HG03280 (cell line): ENCODE results near the gene ARMC2.
"Not testable (repeated sequence)": the region's sequence is repeated elsewhere in the genome, so short reads cannot be mapped to it uniquely, and the experiment has no call there.

Experiments used
- ATAC-seq: cut with Tn5 transposase; IDR thresholded peaks from one replicate; pipeline ENCODE4 v1.9.1; 2021; ENCODE audit warnings: mild to moderate bottlenecking, moderate library complexity; ENCODE audit not compliant: unreplicated experiment

The ARMC2 gene

GRCh38 chr6:108870357-108870756 lies 22.1 kb downstream of the ARMC2 start:
- ATAC-seq: no peak

GRCh38 chr6:108872141-108872557 lies 23.9 kb downstream of the ARMC2 start:
- ATAC-seq: no peak

- ATAC-seq: no peak
These were observed 24.4 kb downstream of the ARMC2 start for GRCh38 chr6:108872575-108872974.

- no peak for ATAC-seq
These were observed 25.0 kb downstream of the ARMC2 start for GRCh38 chr6:108873251-108873650.

GRCh38 chr6:108873971-108874370 lies 25.7 kb downstream of the ARMC2 start:
- ATAC-seq: no peak

- ATAC-seq: peak; percentile 86
These were observed 26.4 kb downstream of the ARMC2 start for GRCh38 chr6:108874470-108875160.

GRCh38 chr6:108875161-108875555 lies 26.9 kb downstream of the ARMC2 start:
- ATAC-seq: peak; percentile 31

GRCh38 chr6:108877046-108877751 lies 29.0 kb downstream of the ARMC2 start:
- no peak for ATAC-seq

- ATAC-seq: no peak
These were observed 30.7 kb downstream of the ARMC2 start for GRCh38 chr6:108878942-108879341.

GRCh38 chr6:108883172-108883571 lies 35.0 kb downstream of the ARMC2 start:
- ATAC-seq: peak; percentile 77

GRCh38 chr6:108884211-108885059 lies 36.2 kb downstream of the ARMC2 start:
- no peak for ATAC-seq

- no peak for ATAC-seq
These were observed 39.8 kb downstream of the ARMC2 start for GRCh38 chr6:108888052-108888451.

GRCh38 chr6:108888745-108889144 lies 40.5 kb downstream of the ARMC2 start:
- no peak for ATAC-seq

GRCh38 chr6:108890898-108891297 lies 42.7 kb downstream of the ARMC2 start:
- ATAC-seq: not testable (repeated sequence)

GRCh38 chr6:108895571-108895970 lies 47.3 kb downstream of the ARMC2 start:
- ATAC-seq: no peak

- ATAC-seq: no peak
These were observed 48.0 kb downstream of the ARMC2 start for GRCh38 chr6:108896111-108896661.

GRCh38 chr6:108897371-108897770 lies 49.1 kb downstream of the ARMC2 start:
- no peak for ATAC-seq

- ATAC-seq: no peak
These were observed 54.2 kb downstream of the ARMC2 start for GRCh38 chr6:108902382-108902792.

- ATAC-seq: no peak
These were observed 55.6 kb downstream of the ARMC2 start for GRCh38 chr6:108903796-108904195.

GRCh38 chr6:108904741-108905140 lies 56.5 kb downstream of the ARMC2 start:
- peak; percentile 98 for ATAC-seq
